ENCODE results near the gene AANAT.

The AANAT gene

GRCh38 chr17:76442341-76443338 lies 24.8 kb upstream of the AANAT start:
- no peak for DNase-seq

DNA sequence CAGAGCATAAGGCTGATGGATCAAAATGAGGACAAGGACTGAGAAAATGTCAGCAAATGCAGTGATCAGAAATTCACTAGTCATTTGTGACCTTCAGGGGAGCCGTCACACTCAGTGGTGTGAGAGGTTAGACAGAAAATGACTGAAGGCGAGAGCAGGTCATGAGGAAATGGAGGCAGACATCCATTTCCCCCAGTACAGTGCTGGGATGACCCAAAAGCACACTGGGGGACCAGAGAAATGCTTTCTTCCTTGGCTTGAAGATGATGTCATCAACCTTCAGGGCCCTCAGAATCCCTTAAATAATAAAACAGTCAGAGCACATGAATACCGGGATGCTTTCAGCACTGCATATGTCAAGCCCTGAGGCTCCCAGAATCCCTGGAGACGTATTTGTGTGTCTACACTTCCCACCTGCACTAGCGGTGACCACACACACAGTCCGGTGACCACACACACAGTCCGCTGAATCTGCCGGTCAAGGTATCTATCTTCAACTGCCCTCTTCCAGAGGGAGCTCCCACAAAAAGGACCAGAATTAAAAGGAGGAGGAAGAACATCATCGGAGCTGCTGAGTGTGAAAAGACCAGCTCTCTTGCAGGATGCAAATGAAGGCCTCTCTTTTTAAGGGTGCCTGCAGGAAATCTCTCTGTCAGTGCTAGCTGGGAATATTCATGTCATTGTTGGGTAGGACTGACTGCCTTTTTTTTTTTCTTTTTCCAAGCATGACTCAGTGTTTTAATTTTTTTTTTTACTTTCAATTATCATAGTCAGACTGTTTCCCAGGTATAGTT lies 22.7 kb upstream of the AANAT start:
- DNase-seq, result no peak

GRCh38 chr17:76445697-76446448 lies 21.5 kb upstream of the AANAT start:
- no peak for DNase-seq

DNA sequence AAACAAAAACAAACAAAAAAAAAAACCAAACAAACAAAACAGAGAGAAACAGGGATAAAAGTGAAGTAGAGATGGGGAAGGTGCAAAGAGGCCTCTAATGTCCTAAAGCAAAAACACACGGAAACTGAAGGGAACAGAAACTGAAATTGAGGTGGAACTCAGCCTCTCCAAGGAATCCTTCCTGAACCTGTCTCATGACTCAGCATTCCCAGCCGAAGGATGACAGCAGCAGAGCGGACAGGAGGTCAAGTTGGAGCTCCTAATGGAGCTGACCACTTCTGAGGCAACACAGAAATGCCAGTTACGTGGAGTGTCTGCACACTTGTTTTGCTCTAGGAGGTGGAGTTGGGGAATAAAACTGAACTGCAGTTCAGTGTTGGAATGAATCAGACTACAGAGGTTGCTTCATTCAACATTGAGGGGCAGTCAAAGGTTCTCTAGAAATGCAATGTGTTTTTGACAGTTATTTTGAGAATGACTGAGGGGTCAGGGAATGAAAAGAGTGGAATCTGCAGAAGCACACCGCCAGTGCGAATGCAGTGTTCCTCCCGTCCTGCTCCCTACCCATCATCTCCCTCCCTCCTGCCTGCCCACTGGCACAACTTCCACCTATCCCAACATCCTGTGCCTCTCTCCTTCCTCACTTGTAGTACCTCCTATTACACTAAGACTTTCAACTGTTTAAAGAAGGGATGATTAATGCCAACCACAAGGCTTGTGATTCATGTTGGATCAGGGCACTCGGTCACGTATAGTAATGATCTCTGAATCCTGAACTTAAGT lies 20.8 kb upstream of the AANAT start:
- DNase-seq, result no peak

DNA sequence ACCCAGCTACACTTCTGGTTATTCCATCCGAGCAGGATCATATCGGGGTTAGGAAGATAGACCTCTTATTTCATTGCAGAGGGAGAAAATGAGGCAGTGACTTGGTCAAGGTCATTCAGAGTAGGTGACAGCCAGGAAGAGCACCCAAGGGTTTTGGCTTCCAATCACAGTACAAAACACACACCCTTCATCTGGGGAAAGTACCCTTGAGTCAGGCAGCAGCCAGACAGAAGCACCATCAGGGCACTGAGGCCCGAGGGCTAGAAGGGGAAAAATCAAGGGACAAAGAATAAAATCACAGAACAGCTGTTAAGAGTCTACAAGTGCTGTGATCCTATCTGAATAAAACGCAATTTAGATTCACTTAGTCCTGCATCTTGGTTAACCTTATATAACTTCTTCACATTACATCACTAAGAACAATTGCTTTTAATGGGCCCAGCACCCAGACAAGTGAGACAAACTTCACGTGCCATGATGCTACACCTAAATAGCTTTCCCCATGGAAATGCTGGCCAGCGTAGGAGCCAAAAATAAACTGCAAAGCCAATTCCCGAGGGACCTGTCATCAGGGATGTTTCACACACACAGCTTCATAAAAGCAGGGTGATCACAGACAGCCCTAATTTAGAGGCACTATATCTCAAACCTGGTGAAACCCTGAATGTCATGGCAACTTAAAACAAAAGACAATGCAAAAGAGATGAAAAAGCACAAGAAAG lies 19.3 kb upstream of the AANAT start:
- DNase-seq, result no peak

GRCh38 chr17:76449126-76449525 lies 18.3 kb upstream of the AANAT start:
- DNase-seq, result no peak

DNA sequence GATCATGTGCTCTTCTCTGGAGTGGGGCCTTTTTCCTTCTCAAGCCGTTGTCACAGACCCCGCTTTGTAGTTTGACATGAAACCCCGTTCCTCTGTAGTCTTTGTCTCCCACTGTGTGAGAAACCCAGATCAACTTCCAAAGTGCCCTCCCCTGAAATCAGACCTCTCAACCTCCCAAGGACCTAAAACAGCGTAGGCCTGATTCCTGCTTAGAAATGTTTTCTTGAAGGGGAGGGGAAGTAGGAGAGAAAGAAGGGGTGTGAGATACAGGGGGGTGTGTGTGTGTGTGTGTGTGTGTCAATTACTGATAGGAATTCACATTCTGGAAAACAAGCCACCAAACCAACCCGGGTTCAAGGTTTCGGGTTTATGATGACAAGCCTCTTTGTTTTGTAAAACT lies 15.9 kb upstream of the AANAT start:
- DNase-seq, result no peak

DNA sequence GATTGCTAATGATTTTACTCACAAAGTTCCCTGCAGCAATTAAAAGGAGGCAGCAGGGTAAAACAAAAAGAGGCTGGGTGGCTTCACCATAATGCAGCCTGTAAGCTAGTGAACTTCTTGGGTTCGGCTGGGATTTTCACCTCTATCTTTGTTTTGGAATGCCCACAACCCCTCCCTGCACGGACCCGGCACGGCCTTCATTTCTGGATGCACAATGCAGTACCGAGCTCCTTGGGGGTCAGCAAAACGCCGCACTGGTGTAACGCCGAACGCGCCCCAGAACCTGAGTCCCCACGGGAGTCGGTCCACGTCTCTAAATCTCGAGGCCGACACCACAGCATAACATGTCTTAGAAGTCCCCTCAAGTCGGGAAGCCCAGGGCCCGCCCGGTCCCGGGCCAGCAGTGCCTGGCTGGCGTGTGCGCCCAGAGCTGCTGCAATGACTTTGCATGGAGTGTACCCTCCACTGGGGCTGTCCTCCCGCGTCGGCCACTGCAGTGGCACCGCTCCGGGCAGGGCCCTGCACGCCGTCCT lies 15.2 kb upstream of the AANAT start:
- DNase-seq, result peak in 2 of 6 experiments; percentile 25 to 39

- DNase-seq, result peak; percentile 88 to 94 (median 92)
Observed at GRCh38 chr17:76452660-76453430, 14.6 kb upstream of the AANAT start, which contains the start of gene UBE2O. UBE2O (minus strand) TSS chr17:76453152; CDS start chr17:76453141, 11 bp downstream.

GRCh38 chr17:76453431-76453743 lies 14.0 kb upstream of the AANAT start:
- no peak for DNase-seq

DNA sequence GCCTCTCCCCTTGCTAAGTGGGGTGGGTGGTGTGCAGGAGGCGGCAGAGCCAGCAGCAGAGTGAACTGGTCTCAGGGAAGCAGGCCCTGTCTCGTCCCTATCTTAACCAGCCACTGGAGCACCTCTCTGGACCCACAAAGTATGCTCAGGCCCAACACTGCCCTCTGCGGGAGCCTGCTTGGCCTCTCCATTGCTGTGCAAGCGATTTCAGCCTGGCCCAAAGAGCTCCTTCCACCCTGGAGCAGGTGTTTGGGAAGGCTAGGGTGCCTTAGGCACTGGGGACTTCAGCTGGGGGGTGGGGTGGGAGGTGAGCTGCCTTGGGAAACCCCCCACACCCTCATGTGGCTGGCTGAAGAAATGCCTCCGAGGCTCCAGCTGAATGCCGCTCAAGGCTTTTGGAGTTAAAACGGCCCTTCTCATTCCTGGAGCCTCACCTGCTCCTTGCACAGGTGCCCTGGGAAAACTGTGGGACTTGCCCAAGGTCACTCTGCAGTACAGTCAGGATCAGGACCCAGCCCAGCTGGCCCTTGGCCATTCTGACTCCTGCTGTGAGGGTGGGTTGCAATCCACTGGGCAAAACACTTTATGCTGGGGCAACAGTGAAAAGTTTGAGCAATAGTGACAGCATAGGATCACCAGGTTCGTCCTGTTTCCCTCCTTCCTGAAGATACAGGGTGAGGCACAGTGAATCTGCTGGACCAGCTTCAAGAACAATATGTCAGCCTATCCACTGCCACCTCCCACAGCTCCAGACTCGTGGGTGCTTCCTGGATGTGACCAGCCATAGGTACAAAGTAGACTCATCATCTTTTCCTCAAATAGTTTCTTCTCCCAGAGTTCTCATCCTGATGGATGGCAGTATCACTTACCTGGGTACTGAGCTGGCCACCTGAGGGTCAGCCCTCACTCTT lies 8.6 kb upstream of the AANAT start:
- DNase-seq, result no peak

- no peak for DNase-seq
Observed at GRCh38 chr17:76459674-76460073, 7.7 kb upstream of the AANAT start.

DNA sequence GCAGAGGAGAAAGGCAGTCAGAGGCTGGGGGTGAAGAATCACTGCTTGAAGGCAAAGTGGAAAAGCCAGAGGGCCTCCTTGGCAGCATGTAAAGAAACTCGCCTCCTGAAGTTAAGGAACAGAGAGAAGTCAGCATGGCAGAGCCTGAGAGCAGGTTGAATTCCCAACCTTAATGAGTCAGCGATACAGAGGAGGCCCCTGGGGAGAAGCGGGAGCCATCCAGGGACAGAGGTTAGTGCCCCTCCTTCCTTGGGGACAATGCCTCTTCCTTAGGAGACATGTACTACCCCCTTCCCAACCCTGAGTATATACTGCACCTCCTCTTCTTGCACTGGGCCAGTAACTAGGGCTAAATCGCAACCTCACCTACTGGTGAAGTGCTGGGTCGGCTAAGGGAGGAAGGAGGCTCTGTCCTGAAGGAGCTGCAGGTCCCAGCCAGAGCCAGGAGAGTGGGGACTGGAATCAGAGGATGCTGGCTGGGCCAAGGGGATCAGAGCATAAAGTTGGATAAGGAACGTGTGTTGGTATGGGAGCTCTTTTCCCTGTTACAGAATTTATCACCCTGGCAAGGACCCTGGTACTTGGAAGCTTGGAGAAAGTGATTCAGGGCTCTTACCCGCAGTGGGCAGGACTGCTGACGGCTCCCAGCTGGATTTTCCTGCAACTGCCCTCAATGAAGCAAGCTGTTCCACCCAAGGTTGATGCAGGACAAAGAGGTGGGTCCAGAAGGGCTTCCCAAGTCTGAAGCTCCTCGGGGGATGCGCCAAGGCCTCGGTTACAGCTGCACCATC lies 5.4 kb upstream of the AANAT start:
- DNase-seq, result no peak

- DNase-seq, result no peak
Observed at GRCh38 chr17:76462556-76463290, 4.7 kb upstream of the AANAT start.

DNA sequence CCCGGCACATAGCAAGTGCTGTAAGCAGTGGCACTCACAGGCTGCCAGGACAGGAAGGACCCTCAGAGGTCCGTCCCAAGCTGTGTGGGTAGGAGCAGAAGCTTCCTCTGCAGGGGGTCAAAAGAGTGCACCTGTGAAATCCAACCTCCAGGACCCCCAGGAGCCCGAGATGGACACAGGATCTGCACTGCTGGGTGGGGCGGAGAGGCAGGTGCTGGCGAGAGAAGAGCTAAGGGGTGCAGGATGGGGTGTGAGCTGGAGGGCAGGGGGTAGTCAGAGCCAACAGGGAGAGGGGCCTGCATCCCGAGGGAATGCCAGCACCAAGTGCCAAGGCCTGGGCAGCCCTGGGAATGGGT lies 650 bp upstream of the AANAT start:
- DNase-seq, result no peak

DNA sequence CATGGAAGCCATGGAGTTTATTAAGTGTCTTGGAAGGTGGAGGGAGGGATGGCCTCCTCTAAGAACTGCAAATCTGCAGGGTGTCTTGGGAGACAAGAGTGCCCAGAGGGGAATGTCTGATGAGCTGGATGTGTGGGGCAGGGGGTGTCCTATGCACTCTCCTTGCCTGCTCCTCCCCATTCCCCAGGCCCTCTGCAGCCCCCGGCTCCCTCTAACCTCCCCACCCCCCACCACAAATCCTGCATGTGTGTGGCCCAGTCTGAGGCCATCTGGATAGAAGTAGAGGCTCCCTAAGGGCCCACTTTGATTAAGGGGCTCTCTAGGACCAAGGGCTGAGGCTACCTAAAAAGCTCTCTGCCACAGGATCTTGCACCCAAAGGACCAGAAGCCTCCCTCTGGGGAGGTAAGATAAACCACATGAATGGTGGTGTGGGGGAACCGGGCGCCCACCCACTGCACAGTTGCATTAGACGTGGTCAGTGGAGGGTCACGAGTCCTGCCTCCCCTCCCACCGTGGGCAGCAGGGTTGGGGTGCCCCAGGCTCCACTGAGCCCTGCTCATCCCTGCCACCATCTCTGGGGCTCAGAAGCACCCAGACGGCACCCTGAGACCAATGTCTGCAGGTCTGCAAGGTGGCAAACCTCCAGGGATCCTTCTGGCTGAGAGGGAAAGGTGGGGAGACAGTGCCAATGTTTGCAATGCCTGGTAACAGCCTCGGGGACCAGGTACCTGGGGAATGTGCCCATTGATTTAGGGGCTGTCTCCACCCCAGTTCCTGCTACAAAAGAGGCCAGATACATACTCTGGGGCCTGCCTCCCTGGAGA lies 618 bp downstream of the AANAT start:
- no peak for DNase-seq

- no peak for DNase-seq
Observed at GRCh38 chr17:76468634-76469010, 1.2 kb downstream of the AANAT start.

All from stimulated activated naive CD4-positive, alpha-beta T cell (primary cell).